K562 (cell line): ENCODE measurements around the gene THEM5. TPM values are rescaled to one million over a fixed set of nuclear protein-coding genes. Genes with fewer than 3 reads are reported as not detected.

Experiments used
- ATAC-seq: fragments of 200-7000 bp; cut with Tn5 transposase; 3 replicates; pipeline ENCODE4 v1.9.1; 2020; ENCODE audit warnings: moderate library complexity
- BruUV-seq: library from RNA; stranded (reverse); fragments of 400-500 nt; replicated peaks from 2 replicates; lab custom pipeline; 2021; lab: Mats Ljungman, UMichigan
- CTCF ChIA-PET: fragments of 300-600 bp; formaldehyde crosslinking; extraction: SDS; loops from one replicate; lab custom pipeline; 2021; ENCODE audit warnings: low intra/inter-chr PET ratio; lab: Yijun Ruan, JAX
- POLR2A ChIA-PET: fragments of 300-600, 350-650 bp; sonication (Branson Sonifier 250); formaldehyde crosslinking; extraction: SDS; loops from one replicate; lab custom pipeline; 2021; ENCODE audit warnings: antibody characterized with exemption, inconsistent platforms; lab: Yijun Ruan, JAX
- DNase-seq, 4 experiments: peaks; one replicate each; pipeline versions ENCODE4 v3.0.0 to v3.0.0-alpha.2; 2011 to 2018; ENCODE audit warnings: low spot score in 3 of 4, mixed read lengths in 3 of 4; ENCODE audit errors: extremely low read depth in 1 of 4
- FAIRE-seq: peaks from 2 replicates; lab custom pipeline; 2011; peaks lifted over from hg19 to GRCh38; lab: Jason Lieb, UNC
- H2AFZ ChIP-seq: 2 replicates; pipeline ENCODE4 v1.6.0; 2011; ENCODE audit warnings: low read depth, low read length, control low read depth, inconsistent platforms
- H3K27ac ChIP-seq: fragments of 200-600 bp; 3 replicates; pipeline ENCODE4 v1.8.0; 2011; ENCODE audit warnings: low read depth, mild to moderate bottlenecking, control low read depth, inconsistent platforms, low read length, moderate library complexity, mixed read lengths; ENCODE audit errors: extremely low read depth
- H3K27me3 ChIP-seq, 2 experiments: fragments of 300-600 bp in 1 of 2; 2 replicates in 1 of 2; 3 replicates in 1 of 2; pipeline versions ENCODE4 v1.6.0 to v1.8.0; 2011; ENCODE audit warnings: inconsistent platforms in 2 of 2, low read length in 2 of 2, mild to moderate bottlenecking in 1 of 2, mixed read lengths in 1 of 2, moderate library complexity in 1 of 2; ENCODE audit not compliant: control insufficient read depth in 2 of 2, insufficient read depth in 2 of 2
- H3K36me3 ChIP-seq: fragments of 300-600 bp; 3 replicates; pipeline ENCODE4 v1.8.0; 2011; ENCODE audit warnings: mild to moderate bottlenecking, low read length, inconsistent platforms; ENCODE audit not compliant: control insufficient read depth, insufficient read depth
- H3K4me1 ChIP-seq, 2 experiments: fragments of 200-600 bp in 1 of 2; replicated peaks in 1 of 2; 2 replicates in 1 of 2; 3 replicates in 1 of 2; pipeline versions ENCODE4 v1.5.1 to v1.8.0; 2011; ENCODE audit warnings: inconsistent platforms in 2 of 2, low read length in 2 of 2, mild to moderate bottlenecking in 1 of 2, mixed read lengths in 1 of 2, moderate library complexity in 1 of 2; ENCODE audit not compliant: control insufficient read depth in 2 of 2, insufficient read depth in 2 of 2
- H3K4me2 ChIP-seq: 2 replicates; pipeline ENCODE4 v1.6.1; 2011; ENCODE audit warnings: low read length, control low read depth, inconsistent platforms, mixed read lengths; ENCODE audit not compliant: insufficient read depth
- H3K4me3 ChIP-seq: fragments of 200-600 bp; sonication (generic), shearing (Covaris generic); 2 replicates; pipeline ENCODE4 v1.5.1; 2016; ENCODE audit warnings: control low read depth, inconsistent platforms
- H3K79me2 ChIP-seq: fragments of 200-600 bp; 3 replicates; pipeline ENCODE4 v1.8.0; 2011; ENCODE audit warnings: low read length, inconsistent platforms; ENCODE audit not compliant: control insufficient read depth, insufficient read depth
- H3K9ac ChIP-seq, 2 experiments: 2 replicates each; pipeline versions ENCODE4 v1.6.0 to v1.6.1; 2011; ENCODE audit warnings: low read depth in 2 of 2, low read length in 2 of 2, control low read depth in 1 of 2, inconsistent platforms in 1 of 2, mild to moderate bottlenecking in 1 of 2, mixed read lengths in 1 of 2; ENCODE audit not compliant: insufficient read depth in 1 of 2
- H3K9me1 ChIP-seq: one replicate; pipeline ENCODE4 v1.6.0; 2011; ENCODE audit warnings: inconsistent platforms, mild to moderate bottlenecking, low read length, moderate library complexity; ENCODE audit not compliant: control insufficient read depth, insufficient read depth
- H3K9me3 ChIP-seq: replicated peaks from 2 replicates; pipeline ENCODE4 v1.5.1; 2011; ENCODE audit warnings: low read depth, low read length, inconsistent platforms; ENCODE audit not compliant: control insufficient read depth, insufficient read depth
- H4K20me1 ChIP-seq: replicated peaks from 2 replicates; pipeline ENCODE4 v1.6.1; 2011; ENCODE audit warnings: low read length, inconsistent platforms, mixed read lengths; ENCODE audit not compliant: control insufficient read depth, insufficient read depth
- ETV1 ChIP-seq: fragments of 450-650 bp; conservative IDR thresholded peaks from 2 replicates; pipeline ENCODE4 v1.6.1; 2016; ENCODE audit warnings: missing genetic modification characterization, control low read depth, low read depth, missing compliant biosample characterization
- FOS ChIP-seq: IDR thresholded peaks from 3 replicates; pipeline ENCODE4 v1.6.1; 2011; ENCODE audit not compliant: insufficient read length; ENCODE audit errors: extremely low read depth
- MYNN ChIP-seq, 2 experiments: sonication (generic); formaldehyde crosslinking in 1 of 2; IDR thresholded peaks; 2 replicates each; pipeline versions ENCODE4 v1.5.0 to v1.6.1; 2016 to 2020; ENCODE audit warnings: antibody characterized with exemption in 1 of 2, missing genetic modification reagents in 1 of 2
- USF2 ChIP-seq: sonication (generic); formaldehyde crosslinking; IDR thresholded peaks from 2 replicates; pipeline ENCODE4 v1.5.0; 2020; ENCODE audit warnings: missing genetic modification reagents
- ZNF224 ChIP-seq: sonication (generic); formaldehyde crosslinking; IDR thresholded peaks from 2 replicates; pipeline ENCODE4 v1.8.0; 2022; ENCODE audit warnings: mild to moderate bottlenecking, missing genetic modification reagents
- WGBS: fragments of 100-300 bp; shearing (Covaris generic); methylation state at CpG from one replicate; pipeline ENCODE4 v1.1.6; 2016; ENCODE audit warnings: low coverage, mixed read lengths; ENCODE audit not compliant: insufficient coverage; ENCODE audit errors: missing lambda C conversion rate; 5-methylcytosine and 5-hydroxymethylcytosine counted together
- in situ Hi-C: fragments of 300-500 bp; cut with MboI; formaldehyde crosslinking; loops from 4 replicates; pipeline ENCODE4 v1.15.0; 2018; ENCODE audit warnings: inconsistent platforms, mixed read lengths
- intact Hi-C: fragments of 100-400 bp; cut with micrococcal nuclease; formaldehyde crosslinking; loops from 2 replicates; pipeline ENCODE4 v1.14.2; 2022
- polyA plus RNA-seq, 8 experiments: library from polyadenylated mRNA; depleted of rRNA in 4 of 8; stranded (reverse) in 5 of 8; unstranded in 3 of 8; fragments of >200 nt; fragmentation: Nextera tagmentation in 2 of 8; fragmentation: Illumina TruSeq in 1 of 8; extraction: Ambion mirVana in 2 of 8; extraction: Trizol in 1 of 8; gene quantifications; 2 replicates each; pipeline versions ENCODE4 v1.2.1 to v1.2.3, GENCODE V29; 2011 to 2014; ENCODE audit warnings: inconsistent platforms in 1 of 8, missing spikeins in 1 of 8
- total RNA-seq, 7 experiments: library from RNA; depleted of rRNA in 6 of 7; stranded (reverse); fragments of >200 nt in 6 of 7; fragmentation: Illumina TruSeq in 2 of 7; extraction: Trizol in 2 of 7; gene quantifications; 2 replicates each; pipeline versions ENCODE4 v1.2.1 to v1.2.3, GENCODE V29; 2011 to 2021; ENCODE audit warnings: low replicate concordance in 1 of 7

The THEM5 gene
- total and polyA plus RNA-seq, 9 of the 15 experiments (the other 6 are each of a cell fraction or from before 2014, with no cell fraction given), result not detected

GRCh38 chr1:151892190-151892589, 38.7 kb upstream of the THEM5 start:
- Histone ChIP-seq H3K27me3 (no peaks in the 10 kb centered on the region), H3K9ac (no peak overlapping the region), H3K27ac (no peak overlapping the region), H2AFZ (no peak overlapping the region), H3K4me1 (peaks cover 0 to 12% of the 10 kb centered on the region in 2 experiments; a peak in 2 of 5 replicates), H3K4me2 (no peak overlapping the region), H4K20me1 (no peaks in the 10 kb centered on the region), H3K36me3 (peaks cover 82% of the 10 kb centered on the region), H3K79me2 (peaks cover 11% of the 10 kb centered on the region; the same call in 2 of the 3 replicates), H3K4me3 (no peak overlapping the region), H3K9me1 (no peaks in the 10 kb centered on the region), H3K9me3 (no peaks in the 10 kb centered on the region)
- in situ Hi-C loops, result no loop called here
- BruUV-seq, result no TSS peak
- no peak for FAIRE-seq
- intact Hi-C loops, result no loop called here
- ChIA-PET CTCF (interaction anchor here (0.5 kb wide), 1 partner anchor 533 kb away, joined by 4 read pairs; no protein-coding TSS in a partner anchor), POLR2A (interaction anchor here (0.6 to 0.9 kb wide), 2 partner anchors 11 to 90 kb away, joined by 3 to 5 read pairs; no protein-coding TSS in a partner anchor)
- no peak for ATAC-seq
- DNase-seq, result no peak
- WGBS, result 85% methylated on average over 2 of the region's 2 CpGs
- TF ChIP-seq USF2 (CRISPR knock-in tag), result no peak
- TF ChIP-seq MYNN (IDR thresholded peaks at IDR 0.05), result no peak
- TF ChIP-seq MYNN (CRISPR knock-in tag; IDR thresholded peaks at IDR 0.05), result no peak
- no peak for TF ChIP-seq ZNF224 (CRISPR knock-in tag)
- TF ChIP-seq ETV1 (tag), result no peak
- TF ChIP-seq FOS, result no peak
